OCI-LY7 (cell line): ENCODE results near the gene WWOX.

Source experiments
- EZH2phosphoT487 ChIP-seq: fragments of 200-600 bp; sonication (generic); IDR thresholded peaks from 2 replicates; pipeline ENCODE4 v1.6.1; 2018; ENCODE audit warnings: low read depth, borderline replicate concordance, mild to moderate bottlenecking, mixed run types, antibody characterized with exemption, low read length, moderate library complexity, mixed read lengths
- TF ChIP-seq, protein P1 (sequence below): fragments of 200-600 bp; sonication (generic); conservative IDR thresholded peaks from 2 replicates; pipeline ENCODE4 v1.5.1; 2014; ENCODE audit warnings: mild to moderate bottlenecking, antibody characterized with exemption, low read length, moderate library complexity, mixed read lengths

DNA sequence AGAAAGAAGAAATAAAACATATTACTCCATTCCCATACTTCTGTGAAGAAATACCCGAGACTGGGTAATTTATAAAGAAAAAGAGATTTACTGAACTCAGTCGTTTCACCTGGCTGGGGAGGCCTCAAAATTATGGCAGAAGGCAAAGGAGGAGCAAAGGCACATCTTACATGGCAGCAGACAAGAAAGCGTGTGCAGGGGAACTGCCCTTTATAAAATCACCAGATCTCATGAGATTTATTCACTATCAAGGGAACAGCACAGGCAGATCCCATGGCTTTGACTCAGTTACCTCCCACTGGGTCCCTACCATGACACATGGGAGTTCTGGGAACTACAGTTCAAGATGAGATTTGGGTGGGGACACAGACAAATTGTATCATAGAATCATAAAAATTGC lies 365.4 kb downstream of the WWOX start:
- TF ChIP-seq, protein P1, sequence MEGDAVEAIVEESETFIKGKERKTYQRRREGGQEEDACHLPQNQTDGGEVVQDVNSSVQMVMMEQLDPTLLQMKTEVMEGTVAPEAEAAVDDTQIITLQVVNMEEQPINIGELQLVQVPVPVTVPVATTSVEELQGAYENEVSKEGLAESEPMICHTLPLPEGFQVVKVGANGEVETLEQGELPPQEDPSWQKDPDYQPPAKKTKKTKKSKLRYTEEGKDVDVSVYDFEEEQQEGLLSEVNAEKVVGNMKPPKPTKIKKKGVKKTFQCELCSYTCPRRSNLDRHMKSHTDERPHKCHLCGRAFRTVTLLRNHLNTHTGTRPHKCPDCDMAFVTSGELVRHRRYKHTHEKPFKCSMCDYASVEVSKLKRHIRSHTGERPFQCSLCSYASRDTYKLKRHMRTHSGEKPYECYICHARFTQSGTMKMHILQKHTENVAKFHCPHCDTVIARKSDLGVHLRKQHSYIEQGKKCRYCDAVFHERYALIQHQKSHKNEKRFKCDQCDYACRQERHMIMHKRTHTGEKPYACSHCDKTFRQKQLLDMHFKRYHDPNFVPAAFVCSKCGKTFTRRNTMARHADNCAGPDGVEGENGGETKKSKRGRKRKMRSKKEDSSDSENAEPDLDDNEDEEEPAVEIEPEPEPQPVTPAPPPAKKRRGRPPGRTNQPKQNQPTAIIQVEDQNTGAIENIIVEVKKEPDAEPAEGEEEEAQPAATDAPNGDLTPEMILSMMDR = no peak
- TF ChIP-seq EZH2phosphoT487 = no peak
